Raji (cell line): ENCODE data around the gene NPPB.

Experiments
- POLR2A ChIP-seq: IDR thresholded peaks from 2 replicates; pipeline ENCODE4 v1.6.1; 2011; ENCODE audit warnings: low read depth, low read length, control low read depth; ENCODE audit not compliant: insufficient read depth

NPPB gene

DNA sequence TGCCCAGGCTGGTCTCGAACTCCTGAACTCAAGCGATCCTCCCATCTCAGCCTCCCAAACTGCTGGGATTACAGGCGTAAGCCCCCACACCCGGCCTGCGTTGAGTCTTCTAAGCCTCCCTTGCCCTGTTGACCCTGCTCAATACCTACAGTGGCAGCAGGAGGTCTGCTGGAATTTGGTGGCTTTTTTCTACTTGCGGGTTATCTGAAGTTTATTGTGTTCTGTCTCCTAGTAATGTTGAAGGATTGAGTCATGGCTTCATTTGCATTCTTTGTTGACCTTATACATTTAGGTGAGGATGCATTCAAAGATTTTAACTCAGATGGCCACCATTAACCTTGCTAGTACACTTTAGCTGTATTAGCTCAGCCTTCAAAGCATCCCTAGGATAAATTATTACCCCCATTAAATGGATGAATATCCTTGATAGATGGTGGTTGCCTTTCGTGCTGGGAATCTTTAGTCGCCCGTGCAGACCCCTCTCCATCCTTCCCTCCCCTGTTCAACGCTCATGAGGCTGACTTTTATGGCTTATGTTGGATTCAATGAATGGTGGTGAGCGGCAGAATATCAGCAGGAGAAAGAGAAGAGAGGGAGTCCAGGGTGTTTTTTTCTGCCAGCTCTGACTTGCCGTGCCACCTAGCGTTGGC lies 9.7 kb upstream of the NPPB start:
- no peak for TF ChIP-seq POLR2A

- TF ChIP-seq POLR2A, result no peak
Observed at GRCh38 chr1:11862890-11863289, 4.1 kb upstream of the NPPB start.

DNA sequence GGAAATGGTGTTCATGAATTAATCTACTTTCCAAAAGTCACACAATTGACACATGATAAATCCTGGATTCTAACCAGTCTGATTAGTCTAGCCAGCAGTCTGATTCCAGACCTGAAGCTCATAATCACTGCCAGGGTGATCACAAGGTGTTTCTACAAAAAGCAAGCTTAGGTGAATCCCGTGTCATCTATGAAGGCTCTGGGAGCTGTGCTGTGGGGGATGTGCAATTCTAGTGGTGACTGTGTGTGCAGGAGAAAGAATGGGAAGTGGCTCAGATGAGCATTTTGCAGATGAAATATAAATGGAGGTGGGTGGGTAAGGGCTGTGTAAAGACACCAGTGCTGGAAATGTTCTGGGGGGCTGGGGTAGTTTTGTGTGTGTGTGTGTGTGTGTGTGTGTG lies 1.8 kb upstream of the NPPB start:
- TF ChIP-seq POLR2A, result no peak

DNA sequence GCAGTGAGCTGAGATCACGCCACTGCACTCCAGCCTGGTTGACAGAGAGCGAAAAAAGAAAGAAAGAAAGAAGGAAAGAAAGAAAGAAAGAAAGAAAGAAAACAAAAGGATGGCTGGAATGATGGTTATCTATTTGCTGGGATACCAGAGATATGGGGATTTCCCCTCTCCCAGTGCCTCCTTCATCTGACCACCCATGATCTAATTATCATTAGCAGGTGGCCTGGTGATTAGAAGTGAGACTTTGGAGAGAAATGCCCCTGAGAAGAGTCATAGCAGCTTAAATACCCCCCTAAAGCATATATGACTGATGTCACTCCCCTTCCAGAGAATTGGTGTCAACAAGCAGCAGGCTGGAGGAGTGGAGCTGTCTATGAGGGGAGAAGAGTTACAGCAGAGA lies 1.3 kb upstream of the NPPB start:
- no peak for TF ChIP-seq POLR2A

GRCh38 chr1:11858968-11859871 lies 475 bp upstream of the NPPB start:
- TF ChIP-seq POLR2A, result no peak

DNA sequence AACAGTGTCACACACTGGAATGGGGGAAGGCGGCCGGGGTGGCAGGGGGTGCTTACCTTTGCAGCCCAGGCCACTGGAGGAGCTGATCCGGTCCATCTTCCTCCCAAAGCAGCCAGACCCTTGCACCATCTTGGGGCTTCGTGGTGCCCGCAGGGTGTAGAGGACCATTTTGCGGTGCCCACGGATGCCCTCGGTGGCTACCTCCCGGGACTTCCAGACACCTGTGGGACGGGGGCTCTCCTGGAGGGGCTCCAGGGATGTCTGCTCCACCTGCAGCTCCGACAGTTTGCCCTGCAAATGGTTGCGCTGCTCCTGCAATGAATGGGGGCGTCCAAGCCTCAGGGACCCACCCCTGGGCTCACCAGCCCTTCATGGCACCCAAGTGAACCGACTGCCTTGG lies 587 bp downstream of the NPPB start:
- TF ChIP-seq POLR2A, result no peak

DNA sequence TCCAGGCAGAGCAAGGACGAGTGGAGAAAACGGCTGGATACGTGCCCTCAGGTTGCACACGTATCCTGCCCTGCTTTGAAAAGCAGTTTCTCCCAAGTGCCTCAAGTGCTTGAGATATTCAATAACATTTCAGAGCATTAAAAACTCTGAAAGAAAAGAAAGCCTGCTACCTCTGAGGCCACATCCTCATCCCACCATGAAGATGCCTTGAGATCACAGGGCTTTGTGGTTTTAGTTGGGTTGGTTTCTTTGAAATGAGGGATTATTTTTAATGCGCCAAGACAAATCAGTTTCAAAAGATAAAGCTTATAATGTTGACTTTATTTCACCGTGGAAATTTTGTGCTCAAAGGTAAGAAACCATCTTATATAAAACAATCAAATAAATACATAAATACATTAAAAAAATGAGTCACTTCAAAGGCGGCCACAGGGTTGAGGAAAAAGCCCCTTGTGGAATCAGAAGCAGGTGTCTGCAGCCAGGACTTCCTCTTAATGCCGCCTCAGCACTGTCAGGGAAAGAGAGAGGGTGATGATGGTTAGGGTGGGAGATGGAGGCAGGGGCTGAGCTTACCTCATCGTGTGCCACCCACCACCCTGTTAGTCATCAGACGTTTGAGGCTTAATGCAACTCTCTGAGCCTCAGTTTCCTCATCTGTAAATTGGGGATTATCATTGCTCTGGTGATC lies 1.4 kb downstream of the NPPB start:
- no peak for TF ChIP-seq POLR2A

- no peak for TF ChIP-seq POLR2A
Observed at GRCh38 chr1:11856698-11857097, 2.0 kb downstream of the NPPB start.

GRCh38 chr1:11855430-11855829 lies 3.3 kb downstream of the NPPB start:
- TF ChIP-seq POLR2A, result no peak

DNA sequence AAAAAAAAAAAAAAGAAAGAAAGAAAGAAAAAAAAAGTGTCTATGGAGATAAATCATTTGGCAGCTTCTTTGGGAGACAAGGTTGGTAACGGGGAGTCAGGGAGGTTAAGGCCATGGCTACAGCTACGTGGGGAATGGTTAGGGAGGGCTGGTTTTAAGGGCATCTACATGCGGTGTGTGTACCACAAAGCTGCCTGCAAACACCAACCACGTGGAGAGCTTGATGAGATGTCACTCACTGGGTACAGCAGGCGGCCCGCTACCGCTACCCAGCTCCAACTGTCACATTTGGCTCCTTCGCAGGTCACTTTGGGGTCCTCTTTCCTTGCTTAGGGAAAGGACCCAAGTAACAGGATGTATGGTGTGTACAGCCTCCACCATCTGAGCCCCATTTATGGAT lies 4.2 kb downstream of the NPPB start:
- TF ChIP-seq POLR2A, result no peak

DNA sequence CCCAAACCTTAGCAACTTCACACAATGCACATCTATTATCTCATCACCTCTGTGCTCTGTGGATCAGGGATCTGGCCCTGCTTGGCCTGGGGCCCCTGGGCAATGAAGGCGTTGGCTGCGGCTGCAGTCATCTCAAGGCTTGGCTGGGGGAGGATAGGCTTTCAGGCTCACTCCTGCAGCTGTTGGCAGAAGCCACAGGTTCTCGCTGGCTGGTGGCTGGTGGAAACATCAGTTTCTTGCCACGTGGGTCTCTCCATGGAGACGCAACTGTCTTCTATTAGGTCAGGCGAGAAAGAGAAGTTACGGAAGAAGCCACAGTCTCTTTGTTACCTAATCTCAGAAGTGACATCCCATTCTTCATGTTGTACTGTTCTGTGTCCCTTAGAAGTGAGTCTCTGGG lies 7.6 kb downstream of the NPPB start:
- TF ChIP-seq POLR2A, result no peak

DNA sequence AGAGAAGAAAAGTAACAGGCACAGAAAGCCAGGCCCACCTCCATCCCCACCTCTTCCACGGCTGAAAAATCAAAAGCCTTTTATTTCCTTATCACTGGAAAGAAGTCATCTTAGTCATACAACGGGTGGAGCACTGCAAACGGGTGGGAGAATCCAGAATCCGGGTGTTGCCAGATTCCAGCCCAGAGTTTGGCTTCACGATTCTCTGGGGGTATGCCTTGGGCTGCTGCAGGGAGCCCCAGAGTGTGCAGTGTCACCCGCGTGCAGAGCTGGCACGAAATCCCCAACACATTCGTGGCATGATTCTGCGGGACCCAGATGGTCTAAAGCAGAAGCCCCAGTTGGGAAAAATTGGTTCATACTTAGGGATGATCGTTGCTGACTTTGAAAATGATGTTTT lies 8.6 kb downstream of the NPPB start:
- TF ChIP-seq POLR2A, result no peak

- no peak for TF ChIP-seq POLR2A
Observed at GRCh38 chr1:11848373-11848700, 10.4 kb downstream of the NPPB start.

- TF ChIP-seq POLR2A, result no peak
Observed at GRCh38 chr1:11847667-11848372, 10.9 kb downstream of the NPPB start, which contains the start of gene NPPA. Gene NPPA (minus strand): TSS chr1:11847783. CDS start chr1:11847684, 99 bp downstream.

DNA sequence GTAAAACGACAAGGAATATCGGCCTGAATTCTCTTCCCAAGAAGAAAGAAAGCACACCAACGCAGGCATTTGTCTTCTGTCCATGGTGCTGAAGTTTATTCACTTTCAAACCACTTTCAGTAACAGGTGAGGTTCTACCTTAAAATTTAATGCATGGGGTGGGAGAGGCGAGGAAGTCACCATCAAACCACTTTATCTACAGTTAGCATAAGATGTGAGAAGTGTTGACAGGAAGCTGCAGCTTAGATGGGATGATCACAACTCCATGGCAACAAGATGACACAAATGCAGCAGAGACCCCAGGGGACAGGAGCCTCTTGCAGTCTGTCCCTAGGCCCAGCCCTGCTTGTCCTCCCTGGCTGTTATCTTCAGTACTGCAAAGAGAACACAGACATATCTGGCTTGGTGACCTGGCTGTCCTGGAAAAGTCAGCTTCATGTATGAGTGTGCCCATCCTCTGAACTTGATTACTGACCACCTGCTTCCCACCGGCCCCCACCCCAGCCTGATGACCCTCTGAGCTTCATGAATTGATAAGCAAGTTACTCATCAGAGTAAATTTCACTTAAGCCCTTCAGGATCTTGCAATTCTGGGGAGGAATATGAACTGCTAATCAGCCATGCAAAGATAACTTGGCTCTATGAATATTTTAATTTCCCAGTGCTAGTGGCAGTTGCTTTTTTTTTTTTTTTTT lies 13.0 kb downstream of the NPPB start:
- no peak for TF ChIP-seq POLR2A
